ENCODE results near the gene CHIC2. TPM values are rescaled to one million over a fixed set of nuclear protein-coding genes. Genes with fewer than 3 reads are reported as not detected.
"Not testable (repeated sequence)": the region's sequence is repeated elsewhere in the genome, so short reads cannot be mapped to it uniquely, and the experiment has no call there.

The CHIC2 gene
- total RNA-seq, result 10 to 100 TPM in 1 of 2 donors, 1 to 10 TPM in 1; 6.9 to 18.9 TPM

DNA sequence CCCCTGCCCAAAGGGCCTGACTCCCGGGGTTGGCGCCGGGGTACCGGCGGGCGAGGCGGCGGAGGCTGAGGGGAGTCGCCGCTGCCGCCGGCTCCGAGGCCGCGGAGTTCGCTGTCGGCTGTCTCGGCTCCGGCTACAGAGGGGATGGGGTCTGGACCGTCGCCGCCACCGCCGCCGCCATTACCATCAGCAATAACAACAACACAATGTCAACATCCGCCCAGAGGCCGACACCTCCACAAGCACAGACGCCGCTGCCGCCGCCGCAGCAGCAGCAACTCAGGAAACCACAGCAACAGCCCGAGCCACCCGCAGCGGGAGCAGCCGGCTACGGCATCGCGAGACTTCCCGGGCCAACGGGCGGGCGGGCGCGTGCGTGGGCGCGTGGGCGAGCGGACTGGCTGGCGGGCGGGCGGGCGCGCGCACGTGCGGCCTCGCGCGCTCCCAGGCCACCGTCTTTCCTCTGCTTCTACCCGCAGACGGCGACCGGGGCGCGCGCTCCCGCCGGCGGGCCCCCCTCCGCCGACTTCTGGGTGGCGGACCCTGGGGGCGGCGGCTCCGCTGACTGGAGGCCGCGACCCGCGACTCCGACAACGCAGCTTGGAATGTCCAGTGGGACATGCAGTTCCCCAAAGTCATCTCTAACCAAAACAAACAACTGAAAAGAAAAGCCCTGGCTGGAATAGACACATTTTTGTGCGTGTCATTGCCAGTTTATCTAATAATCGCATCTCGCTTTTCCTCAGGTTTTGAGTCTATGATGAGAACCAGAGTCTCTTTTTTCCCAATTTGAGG is at the start of gene CHIC2:
TSS of gene CHIC2 (minus strand) at position 289 of the 795 bp plus-strand sequence. CDS start 305 bp downstream, outside the sequence.
- H3K27ac ChIP-seq, result peak within 1 kb of the TSS; percentile 67 to 89 (median 84)
- no peaks in the 10 kb centered on the region for H3K36me3 ChIP-seq (replicated peaks in 1 of 2; ENCODE audit: insufficient read depth in 1 of 2, low read depth in 2 of 2)
- intact Hi-C loops (cut with DNase I), result no loop called here
- no peak for TF ChIP-seq CTCF (IDR thresholded peaks at IDR 0.05)
- TF ChIP-seq POLR2A (IDR thresholded peaks at IDR 0.05), result peak; percentile 92 to 98 (median 98)
- DNase-seq (peak; percentile 94 to 96 (median 95)), ATAC-seq (peak; percentile 96)
- H3K9me3 ChIP-seq, result no peaks in the 10 kb centered on the region
- 0% methylated on average over 18 to 85 of the region's 87 CpGs for WGBS, 2 donors
- H3K27me3 ChIP-seq, result no peaks in the 10 kb centered on the region
- peak within 1 kb of the TSS; percentile 51 to 96 for H3K4me3 ChIP-seq
- H3K4me1 ChIP-seq, result peaks cover 48% of the 10 kb centered on the region

- H3K4me3 ChIP-seq; ATAC-seq; intact Hi-C loops (cut with DNase I); DNase-seq; H3K9me3 ChIP-seq; H3K4me1 ChIP-seq; H3K36me3 ChIP-seq (replicated peaks in 1 of 2; ENCODE audit: insufficient read depth in 1 of 2, low read depth in 2 of 2); H3K27ac ChIP-seq: not testable (repeated sequence)
- WGBS, 2 donors, result 90 to 96% methylated on average over 1 of the region's 1 CpG
- peaks cover 0 to 11% of the 10 kb centered on the region in 2 donors for H3K27me3 ChIP-seq
Measured at GRCh38 chr4:54113206-54113605, 48.8 kb upstream of the CHIC2 start.

- Histone ChIP-seq H3K4me3 (no peak overlapping the region), H3K27me3 (peaks cover 0 to 13% of the 10 kb centered on the region in 2 donors), H3K4me1 (peaks cover 8% of the 10 kb centered on the region), H3K36me3 (replicated peaks in 1 of 2; ENCODE audit: insufficient read depth in 1 of 2, low read depth in 2 of 2) (no peaks in the 10 kb centered on the region), H3K27ac (no peak overlapping the region), H3K9me3 (no peaks in the 10 kb centered on the region)
- intact Hi-C loops (cut with DNase I), result no loop called here
- no peak for TF ChIP-seq CTCF (IDR thresholded peaks at IDR 0.05)
- TF ChIP-seq POLR2A (IDR thresholded peaks at IDR 0.05), result no peak
- DNase-seq (no peak), ATAC-seq (no peak)
- 17% methylated on average over 10 of the region's 10 CpGs for WGBS, 2 donors
Measured at GRCh38 chr4:54110019-54110416, 45.6 kb upstream of the CHIC2 start.

GRCh38 chr4:54109241-54110018 is 45.0 kb upstream of the CHIC2 start:
- no peak overlapping the region for H3K27ac ChIP-seq
- peaks cover 0 to 13% of the 10 kb centered on the region in 2 donors for H3K27me3 ChIP-seq
- WGBS, 2 donors, result 9 to 26% methylated on average over 25 to 47 of the region's 51 CpGs
- intact Hi-C loops (cut with DNase I), result no loop called here
- DNase-seq (no peak), ATAC-seq (no peak)
- peaks cover 8% of the 10 kb centered on the region for H3K4me1 ChIP-seq
- H3K4me3 ChIP-seq, result no peak overlapping the region
- H3K36me3 ChIP-seq (replicated peaks in 1 of 2; ENCODE audit: insufficient read depth in 1 of 2, low read depth in 2 of 2), result no peaks in the 10 kb centered on the region
- TF ChIP-seq POLR2A (IDR thresholded peaks at IDR 0.05), result no peak
- TF ChIP-seq CTCF (IDR thresholded peaks at IDR 0.05), result no peak
- no peaks in the 10 kb centered on the region for H3K9me3 ChIP-seq

All from body of pancreas (tissue), 4 donors.